ENCODE measurements around the gene GALR1. TPM values are rescaled to one million over a fixed set of nuclear protein-coding genes. Genes with fewer than 3 reads are reported as not detected.

GALR1 gene
- total RNA-seq, 5 donors from 2014 or later (not counting 1 experiment from before 2014, with no cell fraction given), result not detected

GRCh38 chr18:77255426-77256105 lies 5.9 kb downstream of the GALR1 start:
- H3K27ac Mint-ChIP-seq, result no peak overlapping the region
- WGBS (ENCODE audit: insufficient coverage), result 50% methylated on average over 3 of the region's 6 CpGs
- no peaks in the 10 kb centered on the region for H3K36me3 Mint-ChIP-seq
- ChIA-PET CTCF (no interaction called here), POLR2A (no interaction called here)
- Histone ChIP-seq H3K36me3 (ENCODE audit: control insufficient read depth in 2 of 2, extremely low read depth in 1 of 2, insufficient read depth in 1 of 2, low read length in 1 of 2) (no peaks in the 10 kb centered on the region), H3K27ac (ENCODE audit: low read length) (no peak overlapping the region), H3K4me3 (ENCODE audit: control insufficient read depth in 1 of 2, extremely low read depth in 1 of 2, low read length in 1 of 2) (no peak overlapping the region), H3K9me3 (no peaks in the 10 kb centered on the region), H3K27me3 (replicated peaks in 1 of 2; ENCODE audit: control insufficient read depth in 2 of 2, extremely low read depth in 1 of 2, insufficient read depth in 2 of 2, low read length in 1 of 2) (peaks cover 18 to 32% of the 10 kb centered on the region in 2 experiments), H3K4me1 (ENCODE audit: control insufficient read depth in 1 of 2, extremely low read depth in 1 of 2, insufficient read depth in 2 of 2, low read length in 2 of 2) (peaks cover 0 to 10% of the 10 kb centered on the region in 2 experiments)
- no peak for ATAC-seq (replicated peaks in 1 of 4)
- H3K27me3 Mint-ChIP-seq, result peaks cover 29 to 43% of the 10 kb centered on the region in 2 donors
- DNase-seq, result no peak
- no peak overlapping the region for H3K4me3 Mint-ChIP-seq
- H3K9me3 Mint-ChIP-seq, result peaks cover 0 to 10% (median 0%) of the 10 kb centered on the region in 3 donors
- H3K4me1 Mint-ChIP-seq, result peaks cover 5 to 8% (median 7%) of the 10 kb centered on the region in 3 donors

GRCh38 chr18:77262643-77263465 lies 13.2 kb downstream of the GALR1 start:
- H3K4me3 Mint-ChIP-seq, result no peak overlapping the region
- peaks cover 20 to 26% of the 10 kb centered on the region in 2 donors for H3K27me3 Mint-ChIP-seq
- H3K4me3 ChIP-seq (ENCODE audit: control insufficient read depth in 1 of 2, extremely low read depth in 1 of 2, low read length in 1 of 2), result no peak overlapping the region
- H3K4me1 ChIP-seq (ENCODE audit: control insufficient read depth in 1 of 2, extremely low read depth in 1 of 2, insufficient read depth in 2 of 2, low read length in 2 of 2), result no peaks in the 10 kb centered on the region
- DNase-seq (no peak), ATAC-seq (replicated peaks in 1 of 4) (no peak)
- H3K36me3 Mint-ChIP-seq, result no peaks in the 10 kb centered on the region
- peaks cover 9 to 18% (median 10%) of the 10 kb centered on the region in 3 donors for H3K9me3 Mint-ChIP-seq
- no peaks in the 10 kb centered on the region for H3K9me3 ChIP-seq
- WGBS (ENCODE audit: insufficient coverage), result 60% methylated on average over 2 of the region's 4 CpGs
- POLR2A ChIA-PET, result no interaction called here
- peaks cover 0 to 19% of the 10 kb centered on the region in 2 experiments for H3K27me3 ChIP-seq (replicated peaks in 1 of 2; ENCODE audit: control insufficient read depth in 2 of 2, extremely low read depth in 1 of 2, insufficient read depth in 2 of 2, low read length in 1 of 2)
- no peak overlapping the region for H3K27ac Mint-ChIP-seq
- H3K36me3 ChIP-seq (ENCODE audit: control insufficient read depth in 2 of 2, extremely low read depth in 1 of 2, insufficient read depth in 1 of 2, low read length in 1 of 2), result no peaks in the 10 kb centered on the region
- H3K27ac ChIP-seq (ENCODE audit: low read length), result no peak overlapping the region
- CTCF ChIA-PET, result no interaction called here
- H3K4me1 Mint-ChIP-seq, result no peaks in the 10 kb centered on the region

GRCh38 chr18:77263466-77263763 lies 13.8 kb downstream of the GALR1 start:
- Histone ChIP-seq H3K27ac (ENCODE audit: low read length) (no peak overlapping the region), H3K9me3 (no peaks in the 10 kb centered on the region), H3K4me1 (ENCODE audit: control insufficient read depth in 1 of 2, extremely low read depth in 1 of 2, insufficient read depth in 2 of 2, low read length in 2 of 2) (no peaks in the 10 kb centered on the region), H3K4me3 (ENCODE audit: control insufficient read depth in 1 of 2, extremely low read depth in 1 of 2, low read length in 1 of 2) (no peak overlapping the region), H3K36me3 (ENCODE audit: control insufficient read depth in 2 of 2, extremely low read depth in 1 of 2, insufficient read depth in 1 of 2, low read length in 1 of 2) (no peaks in the 10 kb centered on the region), H3K27me3 (replicated peaks in 1 of 2; ENCODE audit: control insufficient read depth in 2 of 2, extremely low read depth in 1 of 2, insufficient read depth in 2 of 2, low read length in 1 of 2) (peaks cover 0 to 20% of the 10 kb centered on the region in 2 experiments)
- Mint-ChIP-seq H3K27me3 (peaks cover 19 to 27% of the 10 kb centered on the region in 2 donors), H3K4me1 (no peaks in the 10 kb centered on the region), H3K9me3 (peaks cover 9 to 16% (median 10%) of the 10 kb centered on the region in 3 donors), H3K4me3 (no peak overlapping the region), H3K27ac (no peak overlapping the region), H3K36me3 (no peaks in the 10 kb centered on the region)
- POLR2A ChIA-PET, result no interaction called here
- CTCF ChIA-PET, result no interaction called here
- 79% methylated on average over 2 of the region's 3 CpGs for WGBS (ENCODE audit: insufficient coverage)
- no peak for DNase-seq
- ATAC-seq (replicated peaks in 1 of 4), result no peak

GRCh38 chr18:77267969-77268368 lies 18.3 kb downstream of the GALR1 start:
- no peak for DNase-seq
- Mint-ChIP-seq H3K4me1 (peaks cover 0 to 7% (median 3%) of the 10 kb centered on the region in 3 donors), H3K9me3 (peaks cover 8 to 10% (median 9%) of the 10 kb centered on the region in 3 donors), H3K27me3 (peaks cover 20 to 36% of the 10 kb centered on the region in 2 donors), H3K36me3 (no peaks in the 10 kb centered on the region), H3K27ac (no peak overlapping the region), H3K4me3 (no peak overlapping the region)
- Histone ChIP-seq H3K36me3 (ENCODE audit: control insufficient read depth in 2 of 2, extremely low read depth in 1 of 2, insufficient read depth in 1 of 2, low read length in 1 of 2) (no peaks in the 10 kb centered on the region), H3K27ac (ENCODE audit: low read length) (no peak overlapping the region), H3K27me3 (replicated peaks in 1 of 2; ENCODE audit: control insufficient read depth in 2 of 2, extremely low read depth in 1 of 2, insufficient read depth in 2 of 2, low read length in 1 of 2) (peaks cover 0 to 21% of the 10 kb centered on the region in 2 experiments), H3K9me3 (no peaks in the 10 kb centered on the region), H3K4me3 (ENCODE audit: control insufficient read depth in 1 of 2, extremely low read depth in 1 of 2, low read length in 1 of 2) (no peak overlapping the region), H3K4me1 (ENCODE audit: control insufficient read depth in 1 of 2, extremely low read depth in 1 of 2, insufficient read depth in 2 of 2, low read length in 2 of 2) (no peaks in the 10 kb centered on the region)
- WGBS (ENCODE audit: insufficient coverage), result 93% methylated on average over 2 of the region's 6 CpGs
- ATAC-seq (replicated peaks in 1 of 4), result no peak
- POLR2A ChIA-PET, result no interaction called here
- CTCF ChIA-PET, result no interaction called here

- DNase-seq (no peak), ATAC-seq (replicated peaks in 1 of 4) (no peak)
- Histone ChIP-seq H3K27ac (ENCODE audit: low read length) (no peak overlapping the region), H3K4me1 (ENCODE audit: control insufficient read depth in 1 of 2, extremely low read depth in 1 of 2, insufficient read depth in 2 of 2, low read length in 2 of 2) (no peaks in the 10 kb centered on the region), H3K9me3 (no peaks in the 10 kb centered on the region), H3K4me3 (ENCODE audit: control insufficient read depth in 1 of 2, extremely low read depth in 1 of 2, low read length in 1 of 2) (no peak overlapping the region), H3K27me3 (replicated peaks in 1 of 2; ENCODE audit: control insufficient read depth in 2 of 2, extremely low read depth in 1 of 2, insufficient read depth in 2 of 2, low read length in 1 of 2) (peaks cover 0 to 19% of the 10 kb centered on the region in 2 experiments), H3K36me3 (ENCODE audit: control insufficient read depth in 2 of 2, extremely low read depth in 1 of 2, insufficient read depth in 1 of 2, low read length in 1 of 2) (no peaks in the 10 kb centered on the region)
- Mint-ChIP-seq H3K27me3 (peaks cover 21 to 35% of the 10 kb centered on the region in 2 donors), H3K4me3 (no peak overlapping the region), H3K27ac (no peak overlapping the region), H3K9me3 (peaks cover 8 to 10% (median 9%) of the 10 kb centered on the region in 3 donors), H3K36me3 (no peaks in the 10 kb centered on the region), H3K4me1 (peaks cover 0 to 7% (median 3%) of the 10 kb centered on the region in 3 donors)
- CTCF ChIA-PET, result no interaction called here
- WGBS (ENCODE audit: insufficient coverage), result 86% methylated on average over 6 of the region's 9 CpGs
- POLR2A ChIA-PET, result no interaction called here
Measured at GRCh38 chr18:77268456-77268855, 18.8 kb downstream of the GALR1 start.

GRCh38 chr18:77271576-77272481 lies 22.2 kb downstream of the GALR1 start:
- DNase-seq (no peak), ATAC-seq (replicated peaks in 1 of 4) (no peak)
- Histone ChIP-seq H3K36me3 (ENCODE audit: control insufficient read depth in 2 of 2, extremely low read depth in 1 of 2, insufficient read depth in 1 of 2, low read length in 1 of 2) (no peaks in the 10 kb centered on the region), H3K4me1 (ENCODE audit: control insufficient read depth in 1 of 2, extremely low read depth in 1 of 2, insufficient read depth in 2 of 2, low read length in 2 of 2) (no peaks in the 10 kb centered on the region), H3K27me3 (replicated peaks in 1 of 2; ENCODE audit: control insufficient read depth in 2 of 2, extremely low read depth in 1 of 2, insufficient read depth in 2 of 2, low read length in 1 of 2) (peaks cover 0 to 9% of the 10 kb centered on the region in 2 experiments), H3K4me3 (ENCODE audit: control insufficient read depth in 1 of 2, extremely low read depth in 1 of 2, low read length in 1 of 2) (no peak overlapping the region), H3K9me3 (no peaks in the 10 kb centered on the region), H3K27ac (ENCODE audit: low read length) (no peak overlapping the region)
- Mint-ChIP-seq H3K9me3 (no peaks in the 10 kb centered on the region), H3K27ac (no peak overlapping the region), H3K27me3 (peaks cover 16 to 28% of the 10 kb centered on the region in 2 donors), H3K4me3 (no peak overlapping the region), H3K36me3 (no peaks in the 10 kb centered on the region), H3K4me1 (peaks cover 0 to 7% (median 3%) of the 10 kb centered on the region in 3 donors)
- POLR2A ChIA-PET, result no interaction called here
- CTCF ChIA-PET, result no interaction called here
- 30% methylated on average over 2 of the region's 9 CpGs for WGBS (ENCODE audit: insufficient coverage)

Data from T-cell (primary cell).